Neural cell (in vitro differentiated cells): ENCODE results near the gene UBR2. TPM values are rescaled to one million over a fixed set of nuclear protein-coding genes. Genes with fewer than 3 reads are reported as not detected.

Experiments used
- H2AFZ ChIP-seq: fragments of 200-600, 300-800 bp; sonication (generic), shearing (Covaris generic); 2 replicates; pipeline ENCODE4 v1.6.0; 2014; ENCODE audit warnings: low read depth, mild to moderate bottlenecking, antibody characterized with exemption, low read length, moderate library complexity
- H3F3A ChIP-seq: fragments of 200-600 bp; shearing (Covaris generic); 2 replicates; pipeline ENCODE4 v1.6.1; 2016; ENCODE audit warnings: mild to moderate bottlenecking, moderate library complexity, mixed read lengths, antibody characterized with exemption, low read length; ENCODE audit not compliant: insufficient read depth, poor library complexity, severe bottlenecking
- H3K27ac ChIP-seq: fragments of 200-600, 300-800 bp; sonication (generic), shearing (Covaris generic); 2 replicates; pipeline ENCODE4 v1.5.1; 2014; ENCODE audit warnings: mild to moderate bottlenecking, low read length, moderate library complexity
- H3K27me3 ChIP-seq: fragments of 300-800, 200-600 bp; sonication (generic), shearing (Covaris generic); 2 replicates; pipeline ENCODE4 v1.6.0; 2014; ENCODE audit warnings: mild to moderate bottlenecking, low read depth, low read length, moderate library complexity; ENCODE audit not compliant: insufficient read depth
- H3K36me3 ChIP-seq: fragments of 300-800, 200-600 bp; sonication (generic), shearing (Covaris generic); 2 replicates; pipeline ENCODE4 v1.5.1; 2014; ENCODE audit warnings: mild to moderate bottlenecking, antibody characterized with exemption, low read length, moderate library complexity; ENCODE audit not compliant: insufficient read depth
- H3K4me2 ChIP-seq: fragments of 300-800, 200-600 bp; sonication (generic), shearing (Covaris generic); 2 replicates; pipeline ENCODE4 v1.6.0; 2014; ENCODE audit warnings: mild to moderate bottlenecking, low read length
- H3K4me3 ChIP-seq: fragments of 300-800, 200-600 bp; sonication (generic), shearing (Covaris generic); 2 replicates; pipeline ENCODE4 v1.5.1; 2014; ENCODE audit warnings: mild to moderate bottlenecking, low read length, moderate library complexity
- H3K79me2 ChIP-seq: fragments of 200-600 bp; shearing (Covaris generic); replicated peaks from 2 replicates; pipeline ENCODE4 v1.6.0; 2014; ENCODE audit warnings: mild to moderate bottlenecking, low read length, moderate library complexity; ENCODE audit not compliant: insufficient read depth
- H3K9ac ChIP-seq: fragments of 300-800, 200-600 bp; sonication (generic), shearing (Covaris generic); 2 replicates; pipeline ENCODE4 v1.6.1; 2016; ENCODE audit warnings: mild to moderate bottlenecking, low read length, mixed read lengths
- H3K9me2 ChIP-seq: fragments of 200-600 bp; shearing (Covaris generic); 2 replicates; pipeline ENCODE4 v1.6.1; 2016; ENCODE audit warnings: mild to moderate bottlenecking, low read length, mixed read lengths; ENCODE audit not compliant: insufficient read depth
- H3K9me3 ChIP-seq: fragments of 200-600, 300-800 bp; sonication (generic), shearing (Covaris generic); 2 replicates; pipeline ENCODE4 v1.6.1; 2016; ENCODE audit warnings: mild to moderate bottlenecking, mixed run types, low read length, moderate library complexity, mixed read lengths
- H4K20me1 ChIP-seq: fragments of 200-600 bp; shearing (Covaris generic); 2 replicates; pipeline ENCODE4 v1.6.1; 2016; ENCODE audit warnings: mild to moderate bottlenecking, mixed run types; ENCODE audit not compliant: insufficient read depth
- CTCF ChIP-seq: fragments of 450-650 bp; IDR thresholded peaks from 2 replicates; pipeline ENCODE4 v1.5.1; 2014; ENCODE audit warnings: antibody characterized with exemption, mild to moderate bottlenecking, moderate library complexity; ENCODE audit not compliant: poor library complexity, severe bottlenecking
- EP300 ChIP-seq: fragments of 450-650 bp; conservative IDR thresholded peaks from 2 replicates; pipeline ENCODE4 v1.6.1; 2014; ENCODE audit warnings: antibody characterized with exemption, mild to moderate bottlenecking, moderate library complexity; ENCODE audit not compliant: poor library complexity, severe bottlenecking
- EZH2 ChIP-seq: fragments of 200-600, 300-800 bp; shearing (Covaris generic), sonication (generic); IDR thresholded peaks from 2 replicates; pipeline ENCODE4 v1.6.1; 2014; ENCODE audit warnings: antibody characterized with exemption, low read length, borderline replicate concordance, mild to moderate bottlenecking; ENCODE audit not compliant: insufficient read depth, poor library complexity, severe bottlenecking
- MXI1 ChIP-seq: fragments of 450-650 bp; conservative IDR thresholded peaks from 2 replicates; pipeline ENCODE4 v1.6.1; 2014; ENCODE audit warnings: antibody characterized with exemption, mild to moderate bottlenecking; ENCODE audit not compliant: poor library complexity, severe bottlenecking
- POLR2AphosphoS5 ChIP-seq: IDR thresholded peaks from 2 replicates; pipeline ENCODE4 v1.6.1; 2012
- RAD21 ChIP-seq: fragments of 450-650 bp; conservative IDR thresholded peaks from 2 replicates; pipeline ENCODE4 v1.6.1; 2014; ENCODE audit warnings: antibody characterized with exemption, mild to moderate bottlenecking, moderate library complexity
- REST ChIP-seq: IDR thresholded peaks from 2 replicates; pipeline ENCODE4 v1.6.1; 2012; ENCODE audit warnings: borderline replicate concordance
- SMC3 ChIP-seq: fragments of 450-650 bp; conservative IDR thresholded peaks from 2 replicates; pipeline ENCODE4 v1.6.1; 2014; ENCODE audit warnings: antibody characterized with exemption, mild to moderate bottlenecking, moderate library complexity; ENCODE audit not compliant: poor library complexity
- TAF1 ChIP-seq: IDR thresholded peaks from 2 replicates; pipeline ENCODE4 v1.6.1; 2012; ENCODE audit warnings: low read depth
- polyA plus RNA-seq: library from polyadenylated mRNA; depleted of rRNA; stranded (reverse); fragments of >200 nt; gene quantifications from 2 replicates; pipeline ENCODE4 v1.2.3, GENCODE V29; 2014

The UBR2 gene
- polyA plus RNA-seq, 1 donor from 2014 or later, result 24.4 TPM

GRCh38 chr6:42726485-42727086 is 162.8 kb downstream of the UBR2 start (continued):
- no peak for TF ChIP-seq POLR2AphosphoS5

- Histone ChIP-seq H3F3A (no peaks in the 10 kb centered on the region), H3K36me3 (no peaks in the 10 kb centered on the region), H3K9me3 (no peaks in the 10 kb centered on the region), H3K9me2 (no peaks in the 10 kb centered on the region), H3K27ac (no peak overlapping the region), H3K4me3 (no peak overlapping the region), H2AFZ (no peak overlapping the region), H3K79me2 (no peaks in the 10 kb centered on the region), H3K27me3 (no peaks in the 10 kb centered on the region), H4K20me1 (no peaks in the 10 kb centered on the region), H3K9ac (no peak overlapping the region), H3K4me2 (no peak overlapping the region)
- TF ChIP-seq TAF1 (no peak), POLR2AphosphoS5 (no peak), EP300 (no peak), CTCF (no peak)
These were observed 163.3 kb downstream of the UBR2 start for GRCh38 chr6:42727087-42727611.

- TF ChIP-seq CTCF, result no peak
- Histone ChIP-seq H3K36me3 (no peaks in the 10 kb centered on the region), H3K9me2 (no peaks in the 10 kb centered on the region), H3F3A (no peaks in the 10 kb centered on the region), H3K9me3 (no peaks in the 10 kb centered on the region), H3K79me2 (no peaks in the 10 kb centered on the region), H3K9ac (no peak overlapping the region), H3K27ac (no peak overlapping the region), H4K20me1 (no peaks in the 10 kb centered on the region), H3K4me3 (no peak overlapping the region), H3K4me2 (no peak overlapping the region), H2AFZ (no peak overlapping the region), H3K27me3 (no peaks in the 10 kb centered on the region)
These were observed 163.8 kb downstream of the UBR2 start for GRCh38 chr6:42727627-42728026.

GRCh38 chr6:42729731-42730130 is 165.9 kb downstream of the UBR2 start:
- H3K4me3 ChIP-seq, result no peak overlapping the region
- no peaks in the 10 kb centered on the region for H3K36me3 ChIP-seq
- H3K27ac ChIP-seq, result no peak overlapping the region
- H3F3A ChIP-seq, result no peaks in the 10 kb centered on the region
- TF ChIP-seq REST (no peak), POLR2AphosphoS5 (no peak), TAF1 (no peak), CTCF (no peak), EZH2 (no peak), RAD21 (no peak), EP300 (no peak), SMC3 (no peak), MXI1 (no peak)
- no peak overlapping the region for H3K9ac ChIP-seq
- no peaks in the 10 kb centered on the region for H4K20me1 ChIP-seq
- H3K9me3 ChIP-seq, result no peaks in the 10 kb centered on the region
- no peak overlapping the region for H3K4me2 ChIP-seq
- no peaks in the 10 kb centered on the region for H3K27me3 ChIP-seq
- no peaks in the 10 kb centered on the region for H3K9me2 ChIP-seq
- H3K79me2 ChIP-seq, result no peaks in the 10 kb centered on the region
- no peak overlapping the region for H2AFZ ChIP-seq
